NCI-H1417 treated with DMSO at 0.1 percent for 48 hours (cell line): ENCODE results near the gene ACTL6A.

Experiments used
- DNase-seq: peaks from one replicate; lab custom pipeline; 2025; lab: John Stamatoyannopoulos, UW

Gene ACTL6A

DNA sequence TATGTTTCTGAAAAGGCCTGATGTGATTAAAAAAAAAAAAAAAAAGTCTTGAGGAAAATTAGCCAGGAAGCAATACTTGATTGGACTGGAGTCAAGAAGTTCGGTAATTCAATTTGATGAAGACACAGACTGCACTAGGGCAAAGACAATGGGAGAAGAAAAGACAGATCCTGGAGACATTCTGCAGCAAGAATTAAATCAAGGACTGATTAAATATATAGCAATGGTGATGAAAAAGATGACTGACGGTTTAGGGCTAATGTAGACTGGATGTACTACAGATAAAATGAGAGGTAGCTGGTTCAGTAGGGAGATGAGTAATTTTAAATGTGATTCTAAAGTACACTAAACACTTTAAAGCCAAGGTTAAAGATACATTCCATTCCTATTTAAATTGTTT is 27.9 kb downstream of the ACTL6A start:
- DNase-seq = no peak

DNA sequence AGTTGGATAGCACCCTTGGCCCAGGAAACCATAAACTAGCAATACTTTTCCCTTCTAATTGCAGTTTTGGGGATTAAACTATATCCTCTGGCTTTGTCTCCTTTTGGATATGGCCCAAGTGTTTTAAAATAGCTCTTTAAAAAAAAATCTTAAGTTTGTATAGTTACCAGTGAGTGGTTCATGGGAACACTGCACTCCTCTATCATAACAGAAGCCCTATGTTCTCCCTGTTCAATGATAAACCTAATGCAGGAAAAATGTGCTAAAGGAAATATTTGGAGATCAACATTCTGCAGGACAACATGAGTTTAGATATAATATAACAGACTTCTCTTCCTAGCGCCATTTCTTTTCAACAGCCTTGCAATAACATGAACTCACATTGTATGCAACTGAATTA is 28.6 kb downstream of the ACTL6A start:
- DNase-seq = no peak

DNA sequence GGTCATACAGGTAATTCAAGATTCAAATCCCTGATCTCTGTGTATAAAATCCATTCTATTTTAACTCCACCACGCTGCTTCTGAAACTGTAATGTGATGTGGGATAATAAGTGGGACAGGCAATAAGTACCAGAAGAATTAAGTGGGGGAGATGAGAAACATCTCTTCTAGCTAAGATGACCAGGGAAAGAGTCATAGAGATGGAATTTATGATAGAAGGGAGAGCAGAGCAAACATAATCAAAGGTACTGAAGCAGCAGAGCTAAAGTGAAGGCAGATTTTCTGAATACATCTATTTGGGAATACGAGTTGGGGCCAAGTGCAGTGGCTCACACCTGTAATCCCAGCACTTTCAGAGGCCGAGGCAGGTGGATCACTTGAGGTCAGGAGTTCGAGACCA is 36.8 kb downstream of the ACTL6A start:
- DNase-seq = no peak

DNA sequence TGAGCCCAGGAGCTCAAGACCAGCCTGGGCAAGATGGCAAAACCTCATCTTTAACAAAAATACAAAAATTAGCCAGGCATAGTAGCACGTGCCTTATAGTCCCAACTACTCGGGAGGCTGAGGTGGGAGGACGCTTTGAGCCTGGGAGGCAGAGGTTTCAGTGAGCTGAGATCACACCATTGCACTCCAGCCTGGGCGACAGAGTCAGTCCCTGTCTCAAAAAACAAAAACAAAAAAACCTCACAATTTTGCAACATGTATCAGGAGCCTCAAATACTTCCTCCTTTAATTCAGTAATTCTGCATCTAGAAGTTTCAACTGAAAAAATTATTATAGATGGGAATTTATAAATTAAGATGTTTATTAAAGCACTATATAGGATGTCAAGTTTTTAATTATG is 40.6 kb downstream of the ACTL6A start:
- no peak for DNase-seq

DNA sequence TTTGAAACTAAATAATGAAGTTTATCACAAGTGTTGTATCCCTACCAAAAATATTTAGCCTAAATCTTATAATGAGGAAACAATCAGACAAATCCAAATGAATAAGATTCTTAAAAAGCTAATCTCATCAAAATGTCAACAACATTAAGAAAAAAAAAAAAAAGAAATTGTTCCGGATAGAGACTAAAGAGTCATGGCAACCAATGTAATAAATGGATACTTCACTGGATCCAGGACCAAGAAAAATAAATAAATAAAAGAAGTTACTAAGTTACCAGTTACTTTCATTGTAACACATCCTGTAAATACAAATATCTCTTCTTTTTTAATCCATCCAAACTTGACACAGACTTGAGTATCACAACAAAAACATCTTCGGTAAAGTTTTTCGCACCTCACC is 41.1 kb downstream of the ACTL6A start:
- DNase-seq = no peak

DNA sequence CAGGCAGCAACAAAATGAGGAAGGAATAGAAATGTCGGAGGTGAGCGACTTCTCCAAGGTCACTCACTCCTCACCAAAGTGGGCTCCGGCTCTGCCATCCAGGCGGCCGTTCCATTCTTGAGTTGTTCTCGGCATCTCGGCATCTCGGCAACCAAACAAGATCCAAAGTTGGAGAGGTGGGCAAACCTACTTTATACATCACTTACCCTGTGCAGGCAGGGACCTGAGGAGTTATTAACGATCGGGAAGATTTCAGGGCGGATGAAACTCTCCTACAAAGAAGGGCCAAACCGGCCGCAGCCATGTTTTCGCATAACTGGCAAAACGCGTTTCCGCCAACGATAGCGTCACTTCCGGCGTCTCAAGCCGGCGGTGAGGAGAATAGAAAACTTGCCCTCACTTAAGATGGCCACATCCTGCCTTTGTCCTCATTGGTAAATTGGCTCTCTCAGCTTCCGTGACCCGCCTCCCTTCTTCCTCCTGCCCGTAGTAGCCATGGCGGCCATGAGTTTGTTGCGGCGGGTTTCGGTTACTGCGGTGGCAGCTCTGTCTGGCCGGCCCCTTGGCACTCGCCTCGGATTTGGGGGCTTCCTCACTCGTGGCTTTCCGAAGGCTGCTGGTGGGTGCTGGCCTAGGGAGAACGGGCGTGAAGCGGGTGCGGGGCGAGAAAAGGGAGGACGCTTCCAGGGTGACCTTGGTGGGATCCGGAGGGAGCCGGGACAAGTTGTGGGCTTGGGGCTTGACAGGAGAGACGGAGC is 41.8 kb downstream of the ACTL6A start, which contains the start of the genes MRPL47 and NDUFB5:
Gene MRPL47, minus strand, starts transcription at position 318 of the 758 bp plus-strand sequence. Its CDS starts 14 bp downstream, at position 304.
Gene NDUFB5, plus strand, starts transcription at position 474 of the 758 bp plus-strand sequence. Its CDS starts 22 bp downstream, at position 496.
- peak; percentile 96 for DNase-seq

DNA sequence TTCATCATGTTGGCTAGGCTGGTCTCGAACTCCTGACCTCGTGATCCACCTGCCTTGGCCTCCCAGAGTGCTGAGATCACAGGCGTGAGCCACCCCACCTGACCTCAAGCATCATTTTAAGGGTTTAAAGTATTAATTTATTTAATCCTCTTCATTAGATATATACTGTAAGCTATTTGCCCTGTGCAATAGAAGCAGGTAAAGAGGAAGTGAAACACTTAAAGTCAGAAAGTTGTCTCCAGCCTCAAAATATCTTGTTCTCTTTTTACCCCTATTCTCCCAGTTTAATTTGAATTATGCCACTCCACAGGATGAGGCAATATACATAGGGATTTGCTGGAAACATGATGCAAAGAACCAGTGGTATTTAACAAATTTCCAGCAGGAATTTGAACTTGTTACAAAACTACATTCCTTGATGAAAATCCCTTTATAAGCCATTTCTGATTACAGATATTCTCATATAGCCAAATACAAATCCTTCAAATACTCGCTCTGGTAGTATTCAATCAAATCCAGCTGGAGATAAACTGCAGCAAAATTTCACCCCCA is 43.9 kb downstream of the ACTL6A start:
- DNase-seq = no peak

DNA sequence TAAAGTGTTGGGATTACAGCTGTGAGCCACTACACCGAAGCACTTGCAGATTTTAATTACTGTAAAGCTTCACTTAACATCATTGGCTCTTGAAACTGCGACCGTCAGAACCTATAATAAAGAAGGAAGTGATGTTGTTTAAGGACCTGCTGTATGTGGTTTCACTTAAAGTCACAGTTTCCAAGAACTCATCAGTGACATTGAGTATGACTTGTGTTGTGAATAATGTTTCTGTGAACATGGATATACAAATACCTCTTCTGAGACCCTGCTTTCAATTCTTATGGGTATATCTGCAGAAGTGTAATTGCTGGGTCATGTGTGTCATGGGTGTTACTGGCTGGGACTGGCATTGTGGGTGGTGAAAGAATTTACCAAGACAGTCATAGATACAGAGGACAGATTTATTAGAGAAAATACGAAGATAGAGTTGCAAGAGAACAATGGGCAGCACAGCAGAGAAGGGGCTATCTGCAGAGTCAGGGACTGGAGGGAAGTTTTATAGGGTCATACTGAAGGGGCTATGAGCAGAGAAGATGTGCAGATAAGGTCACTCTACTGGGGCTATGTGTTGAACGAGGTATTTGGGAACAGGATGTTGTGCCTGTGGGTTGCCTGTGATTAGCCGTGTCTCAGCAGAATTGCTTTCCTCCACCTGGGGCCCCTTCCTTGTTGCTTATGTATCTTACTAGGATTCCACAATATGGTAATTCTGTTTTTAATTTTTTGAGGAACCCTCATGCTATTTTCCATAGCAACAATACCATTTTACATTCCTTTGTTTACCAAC is 46.4 kb downstream of the ACTL6A start:
- DNase-seq = no peak

DNA sequence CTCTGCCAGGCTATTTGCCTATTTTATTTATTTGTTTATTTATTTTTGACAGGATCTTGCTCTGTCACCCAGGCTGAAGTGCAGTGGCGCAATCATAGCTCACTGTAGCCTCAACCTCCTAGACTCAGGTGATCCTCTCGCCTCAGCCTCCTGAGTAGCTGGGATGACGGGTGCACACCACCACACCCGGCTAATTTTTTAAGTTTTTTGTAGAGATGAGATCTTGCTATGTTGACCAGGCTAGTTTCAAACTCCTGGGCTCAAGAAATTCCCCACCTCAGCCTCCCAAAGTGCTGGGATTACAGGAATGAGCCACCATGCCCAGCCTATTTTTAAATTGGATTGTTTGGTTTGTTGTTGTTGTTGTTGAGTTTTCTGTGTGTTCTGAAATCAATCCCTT is 47.3 kb downstream of the ACTL6A start:
- DNase-seq = no peak

DNA sequence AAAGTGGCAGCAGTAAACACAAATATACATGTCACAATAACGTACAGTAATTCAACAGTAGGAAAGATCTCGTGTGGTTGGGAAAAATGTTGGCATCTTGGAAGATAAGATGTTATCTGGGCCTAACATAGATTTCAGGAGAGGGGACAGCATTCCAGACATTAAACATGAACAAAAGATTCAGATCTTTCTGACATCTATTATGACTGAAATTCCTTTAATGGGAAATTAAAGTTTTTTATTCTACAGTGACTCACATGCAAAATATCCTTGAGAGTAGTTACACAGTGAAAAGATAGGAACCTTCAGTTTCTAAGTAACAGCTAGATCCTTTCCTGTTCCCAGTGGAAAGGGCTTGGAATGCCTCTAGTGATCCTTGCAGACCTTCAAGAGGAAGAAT is 51.1 kb downstream of the ACTL6A start:
- no peak for DNase-seq

DNA sequence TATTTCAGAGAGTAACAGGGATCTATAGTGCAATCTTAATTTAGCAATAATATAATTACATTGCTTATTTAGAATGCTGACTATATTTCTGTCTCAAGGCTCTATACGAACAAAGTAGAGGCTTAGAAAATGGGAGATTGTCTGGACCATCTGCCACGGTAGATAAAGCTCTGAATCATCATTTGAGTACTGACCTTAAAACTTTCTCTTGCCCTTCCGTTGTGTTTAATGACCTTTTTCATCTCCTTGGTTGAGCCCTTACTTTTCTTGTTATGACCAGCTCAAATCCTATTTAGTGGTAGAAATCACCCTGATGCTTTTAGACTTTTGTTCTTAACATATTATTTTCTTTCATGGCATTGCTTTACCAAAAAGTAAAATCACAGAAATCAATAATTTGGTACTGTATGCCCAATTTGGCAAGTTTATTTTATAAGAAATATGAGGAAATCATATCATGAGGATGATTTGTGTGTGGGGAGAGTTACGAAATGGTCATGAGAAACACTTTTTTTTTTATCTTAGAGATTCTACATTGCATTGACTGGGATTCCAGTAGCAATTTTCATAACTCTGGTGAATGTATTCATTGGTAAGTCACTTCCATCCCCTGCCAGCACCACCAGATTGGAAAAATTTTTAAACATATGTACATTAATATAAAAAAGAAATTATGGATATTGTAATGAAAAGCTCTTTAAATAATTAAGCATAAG is 52.9 kb downstream of the ACTL6A start:
- DNase-seq = no peak

DNA sequence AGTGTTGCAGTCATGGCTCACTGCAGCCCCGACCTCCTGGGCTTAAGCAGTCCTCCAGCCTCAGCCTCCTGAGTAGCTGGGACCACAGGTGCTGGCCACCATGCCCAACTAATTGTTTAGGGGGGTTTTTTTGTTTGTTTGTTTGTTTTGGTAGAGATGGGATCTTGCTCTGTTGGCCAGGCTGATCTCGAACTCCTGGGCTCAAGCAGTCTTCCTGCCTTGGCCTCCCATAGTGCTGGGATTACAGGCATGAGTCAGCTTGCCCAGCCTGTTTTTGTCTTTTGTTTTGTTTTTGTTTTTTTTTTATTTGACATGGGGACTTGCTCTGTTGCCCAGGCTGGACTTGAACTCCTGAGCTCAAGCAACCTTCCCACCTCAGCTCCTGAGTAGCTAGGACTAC is 59.3 kb downstream of the ACTL6A start:
- no peak for DNase-seq

DNA sequence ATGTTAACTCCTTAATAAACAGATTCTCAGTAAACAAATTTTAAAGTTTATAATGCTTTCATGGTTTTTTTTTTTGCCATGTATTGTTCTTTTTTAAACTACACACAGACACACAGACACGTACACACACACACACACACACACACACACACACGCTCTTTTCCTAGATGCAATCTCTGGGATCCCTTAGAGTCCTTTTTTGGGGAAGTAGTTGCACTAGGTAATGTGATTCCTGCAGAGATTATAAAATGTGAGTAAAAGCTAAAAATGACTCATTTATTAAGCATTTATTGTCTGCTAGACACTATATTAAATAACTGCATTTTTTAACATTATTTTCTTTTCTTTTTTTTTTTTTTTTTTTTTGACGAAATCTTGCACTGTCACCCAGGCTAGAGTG is 61.7 kb downstream of the ACTL6A start:
- no peak for DNase-seq

DNA sequence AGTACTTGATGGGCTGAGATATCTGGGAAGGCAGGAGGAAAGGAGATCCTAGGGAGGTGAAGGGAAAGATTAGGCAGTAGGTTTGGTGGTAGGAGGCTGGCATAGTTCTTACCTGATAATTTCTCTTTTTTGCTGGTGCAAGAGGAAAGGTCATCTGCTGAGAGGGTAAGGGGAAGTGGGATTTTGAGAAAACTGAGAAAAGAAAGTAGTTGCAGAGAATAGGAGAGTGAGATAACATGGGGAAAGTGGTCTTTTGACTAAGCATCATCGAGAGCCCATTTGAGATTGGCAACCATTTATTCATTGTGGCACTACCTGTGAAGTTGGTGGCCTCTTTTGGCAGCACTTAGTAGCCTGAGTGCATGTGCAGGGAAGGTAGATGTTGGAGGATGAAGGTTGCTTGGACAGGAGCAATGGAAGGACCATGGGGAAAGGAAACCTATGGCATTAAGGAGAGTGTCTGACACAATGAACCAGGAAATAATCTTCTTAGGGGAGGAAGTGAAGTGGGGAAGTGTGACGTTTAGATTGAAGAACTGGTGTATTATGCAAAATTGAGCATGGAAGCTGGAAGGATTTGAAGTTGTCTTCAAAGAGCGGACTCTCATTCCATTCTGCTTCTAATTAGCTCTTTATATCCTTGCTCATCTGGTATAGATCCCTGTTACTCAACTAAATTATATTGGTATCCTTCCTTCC is 68.2 kb downstream of the ACTL6A start:
- no peak for DNase-seq
